Activated CD8-positive, alpha-beta memory T cell treated with anti-CD3 and anti-CD28 coated beads, Interleukin-2, amount 50 U/mL, for 4 hours (primary cell): ENCODE results near the gene TRABD2A.
"Not testable (repeated sequence)": the region's sequence is repeated elsewhere in the genome, so short reads cannot be mapped to it uniquely, and the experiment has no call there.

Experiments used
- DNase-seq: peaks from one replicate; pipeline ENCODE4 v3.0.0-alpha.2; 2020

Gene TRABD2A

GRCh38 chr2:84880645-84881521, at the start of gene TRABD2A:
TRABD2A (minus strand) TSS chr2:84881084; CDS start chr2:84881039, 45 bp downstream.
- DNase-seq, result peak; percentile 62

GRCh38 chr2:84927275-84927627, 46.4 kb upstream of the TRABD2A start:
- no peak for DNase-seq

- DNase-seq, result peak; percentile 99
These were observed 45.0 kb upstream of the TRABD2A start for GRCh38 chr2:84925724-84926376.

GRCh38 chr2:84925336-84925723, 44.4 kb upstream of the TRABD2A start:
- no peak for DNase-seq

- no peak for DNase-seq
These were observed 43.6 kb upstream of the TRABD2A start for GRCh38 chr2:84924173-84925106.

GRCh38 chr2:84923009-84923408, 42.1 kb upstream of the TRABD2A start:
- DNase-seq, result no peak

GRCh38 chr2:84919885-84920580, 39.1 kb upstream of the TRABD2A start:
- DNase-seq, result peak; percentile 50

- DNase-seq, result no peak
These were observed 37.5 kb upstream of the TRABD2A start for GRCh38 chr2:84918430-84918829.

GRCh38 chr2:84917821-84918220, 36.9 kb upstream of the TRABD2A start:
- not testable (repeated sequence) for DNase-seq

GRCh38 chr2:84915675-84916074, 34.8 kb upstream of the TRABD2A start:
- DNase-seq, result not testable (repeated sequence)

GRCh38 chr2:84914334-84914733, 33.5 kb upstream of the TRABD2A start:
- no peak for DNase-seq

- DNase-seq, result no peak
These were observed 32.1 kb upstream of the TRABD2A start for GRCh38 chr2:84912984-84913383.

GRCh38 chr2:84911135-84911678, 30.3 kb upstream of the TRABD2A start:
- DNase-seq, result no peak

GRCh38 chr2:84908948-84909713, 28.2 kb upstream of the TRABD2A start:
- no peak for DNase-seq

- DNase-seq, result peak; percentile 37
These were observed 26.2 kb upstream of the TRABD2A start for GRCh38 chr2:84906900-84907714.

GRCh38 chr2:84906108-84906899, 25.4 kb upstream of the TRABD2A start:
- DNase-seq, result peak; percentile 65

GRCh38 chr2:84905181-84906107, 24.6 kb upstream of the TRABD2A start, which contains the start of gene TMSB10:
TMSB10 (plus strand) TSS chr2:84905656.
- DNase-seq, result peak; percentile 90

- DNase-seq, result no peak
These were observed 23.9 kb upstream of the TRABD2A start for GRCh38 chr2:84904717-84905174.
